GM21526 (cell line): ENCODE measurements around the gene RAD23B.
A peak's percentile ranks its signal among the peaks of the same experiment; 100 is the strongest.
"Not testable (repeated sequence)": the region's sequence is repeated elsewhere in the genome, so short reads cannot be mapped to it uniquely, and the experiment has no call there.

Source experiments
- ATAC-seq: cut with Tn5 transposase; IDR thresholded peaks from one replicate; pipeline ENCODE4 v1.9.1; 2021; ENCODE audit warnings: moderate library complexity; ENCODE audit not compliant: unreplicated experiment, low FRiP score

The RAD23B gene

GRCh38 chr9:107282759-107283622 lies at the start of gene RAD23B:
RAD23B (plus strand) TSS chr9:107283279; CDS start chr9:107283630, 351 bp downstream.
- ATAC-seq: peak; percentile 90

GRCh38 chr9:107235765-107236442 lies 47.2 kb upstream of the RAD23B start:
- no peak for ATAC-seq

GRCh38 chr9:107237873-107238272 lies 45.2 kb upstream of the RAD23B start:
- ATAC-seq: no peak

GRCh38 chr9:107239474-107239873 lies 43.6 kb upstream of the RAD23B start:
- ATAC-seq: no peak

- no peak for ATAC-seq
Measured at GRCh38 chr9:107240260-107240659, 42.8 kb upstream of the RAD23B start.

- ATAC-seq: no peak
Measured at GRCh38 chr9:107242073-107243030, 40.7 kb upstream of the RAD23B start.

- ATAC-seq: peak; percentile 67
Measured at GRCh38 chr9:107243742-107244141, 39.3 kb upstream of the RAD23B start.

- ATAC-seq: no peak
Measured at GRCh38 chr9:107246259-107247254, 36.5 kb upstream of the RAD23B start.

- ATAC-seq: no peak
Measured at GRCh38 chr9:107248714-107249113, 34.4 kb upstream of the RAD23B start.

GRCh38 chr9:107249131-107249533 lies 33.9 kb upstream of the RAD23B start:
- no peak for ATAC-seq

GRCh38 chr9:107249665-107250285 lies 33.3 kb upstream of the RAD23B start:
- no peak for ATAC-seq

- no peak for ATAC-seq
Measured at GRCh38 chr9:107251756-107252322, 31.2 kb upstream of the RAD23B start.

GRCh38 chr9:107258919-107259318 lies 24.2 kb upstream of the RAD23B start:
- no peak for ATAC-seq

- not testable (repeated sequence) for ATAC-seq
Measured at GRCh38 chr9:107259751-107260313, 23.2 kb upstream of the RAD23B start.

- ATAC-seq: peak; percentile 99
Measured at GRCh38 chr9:107260437-107261081, 22.5 kb upstream of the RAD23B start.

- no peak for ATAC-seq
Measured at GRCh38 chr9:107261106-107261505, 22.0 kb upstream of the RAD23B start.

GRCh38 chr9:107263289-107263688 lies 19.8 kb upstream of the RAD23B start:
- no peak for ATAC-seq
